Thyroid gland (tissue), 4 donors: ENCODE results near the gene CNDP1. TPM values are rescaled to one million over a fixed set of nuclear protein-coding genes. Genes with fewer than 3 reads are reported as not detected.

ENCODE experiments used
- DNase-seq, 2 donors: peaks; one replicate each; pipeline ENCODE4 v3.0.0-alpha.2; 2019
- H3K27ac ChIP-seq, 3 donors: fragments of 200-600 bp; sonication (generic); 1 replicate in 2 of 3; 2 replicates in 1 of 3; pipeline ENCODE4 v1.5.1; 2016 to 2019; ENCODE audit warnings: mild to moderate bottlenecking in 1 of 3, moderate library complexity in 1 of 3
- H3K27me3 ChIP-seq: fragments of 200-600 bp; sonication (generic); one replicate; pipeline ENCODE4 v1.5.1; 2019
- H3K36me3 ChIP-seq, 2 donors: fragments of 200-600 bp; sonication (generic); one replicate each; pipeline ENCODE4 v1.5.1; 2016 to 2019
- H3K4me1 ChIP-seq, 2 donors: fragments of 200-600 bp; sonication (generic); one replicate each; pipeline ENCODE4 v1.5.1; 2017 to 2019
- H3K4me3 ChIP-seq, 3 donors: fragments of 200-600 bp; sonication (generic); replicated peaks in 1 of 3; 1 replicate in 2 of 3; 2 replicates in 1 of 3; pipeline ENCODE4 v1.5.1; 2016; ENCODE audit warnings: mild to moderate bottlenecking in 1 of 3
- H3K9me3 ChIP-seq: fragments of 200-600 bp; sonication (generic); one replicate; pipeline ENCODE4 v1.5.1; 2017
- CTCF ChIP-seq, 6 experiments: fragments of 200-600 bp in 3 of 6; fragments of 450-650 bp in 3 of 6; sonication (generic) in 3 of 6; IDR thresholded peaks; one replicate each; pipeline ENCODE4 v1.5.1; 2016 to 2019; ENCODE audit warnings: antibody characterized with exemption in 6 of 6, mild to moderate bottlenecking in 2 of 6, inconsistent platforms in 1 of 6, moderate library complexity in 1 of 6
- POLR2A ChIP-seq, 2 donors: fragments of 450-650 bp; IDR thresholded peaks; one replicate each; pipeline ENCODE4 v1.6.1; 2017; ENCODE audit warnings: antibody characterized with exemption in 2 of 2, mild to moderate bottlenecking in 2 of 2, moderate library complexity in 1 of 2
- WGBS, 2 donors: methylation state at CpG; one replicate each; pipeline ENCODE4 v1.1.5; 2017; 5-methylcytosine and 5-hydroxymethylcytosine counted together
- intact Hi-C: fragments of 100-400 bp; cut with DNase I; formaldehyde crosslinking; loops from one replicate; pipeline ENCODE4 v1.15.1; 2023
- total RNA-seq, 4 donors: library from RNA; depleted of rRNA; stranded (reverse); fragments of >200 nt; gene quantifications; one replicate each; pipeline ENCODE4 v1.2.3, GENCODE V29; 2016

CNDP1 gene
- total RNA-seq, 4 donors from 2014 or later: 0.25 to 1.0 TPM; not detected in 2

DNA sequence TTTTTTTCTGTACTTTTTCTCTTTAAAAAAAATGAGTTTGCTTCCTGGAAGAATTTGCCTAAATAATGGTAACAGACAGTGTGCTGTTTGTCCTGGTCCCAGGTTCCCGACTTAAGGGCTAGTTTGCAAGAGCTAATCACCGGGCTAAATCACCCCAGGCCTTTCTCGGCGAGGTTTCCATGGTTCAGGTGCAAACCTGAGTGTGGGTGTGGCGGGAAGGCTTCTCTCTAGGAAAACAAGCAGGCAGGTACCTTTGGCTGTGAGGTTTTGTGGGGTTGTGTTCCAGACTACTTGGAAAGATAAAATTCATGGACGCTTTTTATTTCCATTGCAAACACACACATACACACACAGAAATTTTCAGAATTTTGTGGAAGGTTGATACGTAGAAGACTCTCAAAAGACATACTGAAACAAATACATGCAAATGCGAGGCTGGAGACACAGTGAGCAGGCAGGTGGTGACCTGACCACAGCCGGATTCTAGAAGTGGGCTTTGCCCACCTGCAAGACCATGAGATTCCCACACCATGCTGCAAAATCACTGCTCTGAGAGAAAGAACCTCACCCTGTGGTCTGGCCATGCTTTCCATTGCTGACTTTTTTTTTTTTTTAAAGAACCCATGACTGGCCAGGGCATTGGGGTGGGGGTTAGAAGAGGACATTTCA is 815 bp downstream of the CNDP1 start:
- Histone ChIP-seq H3K4me3 (no peak overlapping the region), H3K27me3 (no peaks in the 10 kb centered on the region), H3K4me1 (no peaks in the 10 kb centered on the region), H3K36me3 (no peaks in the 10 kb centered on the region), H3K9me3 (no peaks in the 10 kb centered on the region), H3K27ac (no peak overlapping the region)
- WGBS, 2 donors: 71 to 84% methylated on average over 9 of the region's 9 CpGs
- intact Hi-C loops: no loop called here
- DNase-seq: no peak
- TF ChIP-seq POLR2A (IDR thresholded peaks at IDR 0.05) (no peak), CTCF (IDR thresholded peaks at IDR 0.05) (no peak)

DNA sequence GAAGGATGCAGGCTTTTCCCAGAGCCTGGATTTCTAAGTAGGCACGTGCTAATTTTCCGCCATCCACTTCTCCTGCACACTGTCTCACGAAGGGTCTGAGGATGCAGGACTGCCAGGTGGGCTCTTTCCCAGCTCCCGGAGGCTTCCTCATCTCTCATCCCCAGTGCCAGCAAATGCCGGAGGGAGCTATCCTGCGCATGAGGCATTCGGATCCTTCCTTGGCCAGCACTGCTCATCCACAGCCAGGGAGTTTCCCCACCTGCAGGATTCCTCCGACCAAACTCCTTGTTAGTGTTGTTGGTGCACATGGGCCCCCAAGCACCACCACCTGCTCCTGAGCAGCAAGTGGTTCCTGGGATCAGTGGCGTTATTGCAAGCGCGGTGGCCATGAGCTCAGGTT is 5.0 kb downstream of the CNDP1 start:
- TF ChIP-seq POLR2A (IDR thresholded peaks at IDR 0.05) (no peak), CTCF (IDR thresholded peaks at IDR 0.05) (no peak)
- intact Hi-C loops: no loop called here
- H3K4me3 ChIP-seq: no peak overlapping the region
- H3K9me3 ChIP-seq: no peaks in the 10 kb centered on the region
- H3K36me3 ChIP-seq: no peaks in the 10 kb centered on the region
- 93 to 94% methylated on average over 11 of the region's 11 CpGs for WGBS, 2 donors
- DNase-seq: no peak
- peaks cover 0 to 4% of the 10 kb centered on the region in 2 donors for H3K4me1 ChIP-seq
- H3K27ac ChIP-seq: no peak overlapping the region
- H3K27me3 ChIP-seq: no peaks in the 10 kb centered on the region

GRCh38 chr18:74540652-74541421 is 6.5 kb downstream of the CNDP1 start:
- 46 to 50% methylated on average over 13 to 15 of the region's 20 CpGs for WGBS, 2 donors
- no peak for TF ChIP-seq POLR2A (IDR thresholded peaks at IDR 0.05)
- TF ChIP-seq CTCF (IDR thresholded peaks at IDR 0.05): no peak
- no peak overlapping the region for H3K4me3 ChIP-seq
- no peak overlapping the region for H3K27ac ChIP-seq
- DNase-seq: no peak
- peaks cover 0 to 4% of the 10 kb centered on the region in 2 donors for H3K4me1 ChIP-seq
- H3K27me3 ChIP-seq: no peaks in the 10 kb centered on the region
- H3K36me3 ChIP-seq: no peaks in the 10 kb centered on the region
- intact Hi-C loops: no loop called here
- H3K9me3 ChIP-seq: no peaks in the 10 kb centered on the region

DNA sequence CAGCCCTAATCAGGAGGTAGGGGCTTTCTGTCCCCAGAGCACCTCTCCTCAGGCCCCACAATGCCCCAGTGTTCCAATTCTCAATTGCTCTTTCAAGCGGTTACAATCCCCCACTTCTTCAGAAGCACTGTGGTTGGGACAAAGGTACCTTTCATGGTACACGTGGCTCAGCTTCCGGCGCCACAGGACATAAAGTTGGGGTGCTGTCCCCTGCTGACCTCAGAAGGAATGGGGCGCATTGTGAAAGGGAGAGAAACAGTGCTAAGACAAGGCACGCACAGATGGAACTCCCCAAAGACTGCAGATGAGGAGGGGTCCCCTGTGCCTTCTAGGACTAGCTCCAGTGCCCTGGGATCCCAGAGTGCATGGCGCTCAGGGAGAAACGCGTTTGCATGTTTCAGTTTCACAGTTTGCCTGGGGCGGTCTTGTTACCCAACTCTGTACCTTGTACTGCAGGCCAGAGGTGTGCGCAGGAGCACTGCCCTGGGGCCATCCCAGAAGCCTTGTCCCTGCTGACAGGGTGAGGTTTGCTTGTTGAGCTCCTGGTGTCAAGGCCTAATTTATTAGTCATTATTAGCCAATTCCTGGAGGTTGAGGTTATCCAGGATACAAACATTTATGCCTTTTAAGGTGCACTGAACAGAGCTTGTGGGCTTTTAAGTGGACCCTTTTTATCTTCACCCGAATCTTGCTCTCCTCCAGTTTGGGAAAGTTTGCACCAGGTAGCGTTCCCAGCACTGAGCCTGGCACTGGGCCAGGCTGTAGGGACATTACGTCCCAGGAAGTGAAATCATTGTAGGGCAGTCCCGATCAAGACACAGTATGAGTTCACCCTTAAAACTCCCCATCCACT is 7.6 kb downstream of the CNDP1 start:
- TF ChIP-seq CTCF (IDR thresholded peaks at IDR 0.05) (no peak), POLR2A (IDR thresholded peaks at IDR 0.05) (no peak)
- H3K9me3 ChIP-seq: no peaks in the 10 kb centered on the region
- H3K27me3 ChIP-seq: no peaks in the 10 kb centered on the region
- intact Hi-C loops: no loop called here
- no peaks in the 10 kb centered on the region for H3K36me3 ChIP-seq
- H3K4me3 ChIP-seq: no peak overlapping the region
- H3K27ac ChIP-seq: no peak overlapping the region
- 82 to 87% methylated on average over 15 of the region's 15 CpGs for WGBS, 2 donors
- peaks cover 2 to 5% of the 10 kb centered on the region in 2 donors for H3K4me1 ChIP-seq
- no peak for DNase-seq
